OCI-M1 (cell line): ENCODE measurements around the gene TEX11.
"Not testable (repeated sequence)": the region's sequence is repeated elsewhere in the genome, so short reads cannot be mapped to it uniquely, and the experiment has no call there.

Experiments used
- DNase-seq: peaks from one replicate; lab custom pipeline; 2025; lab: John Stamatoyannopoulos, UW

The TEX11 gene

DNA sequence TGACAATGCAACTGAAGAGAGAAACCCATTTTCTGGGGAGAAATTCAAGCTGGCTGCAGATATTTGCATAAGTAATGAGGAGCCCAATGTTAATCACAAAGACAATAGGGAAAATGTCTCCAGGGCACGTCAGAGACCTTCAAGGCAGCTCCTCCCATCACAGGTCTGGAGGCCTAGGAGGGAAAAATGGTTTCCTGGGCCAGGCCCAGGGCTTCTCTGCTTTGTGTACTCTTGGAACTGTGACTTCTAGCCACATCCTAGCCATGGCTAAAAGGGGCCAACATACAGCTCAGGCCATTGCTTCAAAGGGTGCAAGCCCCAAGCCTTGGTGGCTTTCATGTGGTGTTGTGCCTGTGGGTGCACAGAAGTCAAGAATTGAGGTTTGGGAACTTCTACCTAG is 321.4 kb downstream of the TEX11 start:
- DNase-seq: not testable (repeated sequence)

DNA sequence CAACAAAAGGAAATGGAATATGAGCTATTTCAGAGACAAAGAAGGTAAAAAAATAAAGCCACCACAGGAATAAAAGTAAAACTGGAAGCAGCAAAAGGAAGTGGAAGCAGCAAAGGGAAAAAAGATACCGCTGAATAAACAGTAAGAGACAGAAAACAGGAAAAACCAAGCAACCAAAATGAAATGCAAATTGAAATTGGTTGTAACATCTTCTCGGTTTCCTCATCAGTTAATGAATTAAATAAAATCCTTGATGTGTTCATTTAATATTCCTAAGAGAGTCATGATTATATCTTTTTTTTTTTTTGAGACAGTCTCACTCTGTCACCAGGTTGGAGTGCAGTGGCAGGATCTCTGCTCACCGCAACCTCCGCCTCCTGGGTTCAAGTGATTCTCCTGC is 331.1 kb downstream of the TEX11 start:
- no peak for DNase-seq

DNA sequence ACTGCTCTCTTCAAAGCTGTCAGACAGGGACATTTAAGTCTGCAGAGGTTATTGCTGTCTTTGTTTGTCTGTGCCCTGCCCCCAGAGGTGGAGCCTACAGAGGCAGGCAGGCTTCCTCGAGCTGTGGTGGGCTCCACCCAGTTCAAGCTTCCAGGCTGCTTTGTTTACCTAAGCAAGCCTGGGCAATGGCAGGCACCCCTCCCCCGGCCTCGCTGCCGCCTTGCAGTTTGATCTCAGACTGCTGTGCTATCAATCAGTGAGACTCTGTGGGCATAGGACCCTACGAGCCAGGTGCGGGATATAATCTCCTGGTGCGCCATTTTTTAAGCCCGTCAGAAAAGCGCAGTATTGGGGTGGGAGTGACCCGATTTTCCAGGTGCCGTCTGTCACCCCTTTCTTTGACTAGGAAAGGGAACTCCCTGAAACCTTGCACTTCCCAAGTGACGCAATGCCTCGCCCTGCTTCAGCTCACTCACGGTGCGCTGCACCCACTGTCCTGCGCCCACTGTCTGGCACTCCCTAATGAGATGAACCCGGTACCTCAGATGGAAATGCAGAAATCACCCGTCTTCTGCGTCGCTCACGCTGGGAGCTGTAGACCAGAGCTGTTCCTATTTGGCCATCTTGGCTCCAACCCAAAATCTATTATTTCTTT is 338.5 kb downstream of the TEX11 start:
- not testable (repeated sequence) for DNase-seq

DNA sequence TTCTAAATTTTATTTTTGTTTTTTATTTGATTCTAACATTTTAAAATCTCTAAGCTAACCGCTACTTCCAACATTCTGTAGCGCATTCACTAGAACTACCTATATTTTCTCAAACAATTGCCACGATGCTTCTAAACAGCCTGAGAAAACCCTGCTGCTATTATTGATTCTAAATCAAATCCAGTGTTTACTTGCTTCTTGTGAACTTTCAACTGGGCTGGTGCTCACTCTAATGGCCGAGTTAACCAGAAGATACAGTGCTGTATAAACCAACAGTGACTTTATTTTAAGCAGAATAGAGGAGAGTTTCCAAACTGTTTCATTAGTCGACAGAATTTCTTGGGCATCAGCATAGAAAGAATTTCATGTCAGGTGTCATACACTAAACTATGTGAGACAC is 353.6 kb downstream of the TEX11 start:
- DNase-seq: no peak

DNA sequence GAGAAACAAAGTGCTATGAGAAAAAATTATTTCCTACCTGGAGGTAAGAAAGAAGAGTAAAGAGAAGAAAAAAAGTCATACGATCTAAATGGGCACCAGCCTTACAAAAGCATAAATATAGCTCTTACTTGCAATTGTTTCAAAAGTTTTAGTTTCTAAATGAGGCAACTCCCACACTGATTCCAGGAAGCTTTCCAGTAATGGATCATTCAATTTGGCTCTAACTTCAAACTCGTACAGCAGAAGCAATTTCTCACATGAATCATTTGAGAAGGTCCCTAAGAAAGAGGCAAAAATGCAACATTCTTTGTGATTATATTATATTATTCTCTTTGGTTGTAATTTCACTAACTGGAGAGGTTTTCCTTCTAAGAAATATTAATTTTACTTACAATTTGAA is 354.0 kb downstream of the TEX11 start:
- DNase-seq: no peak

DNA sequence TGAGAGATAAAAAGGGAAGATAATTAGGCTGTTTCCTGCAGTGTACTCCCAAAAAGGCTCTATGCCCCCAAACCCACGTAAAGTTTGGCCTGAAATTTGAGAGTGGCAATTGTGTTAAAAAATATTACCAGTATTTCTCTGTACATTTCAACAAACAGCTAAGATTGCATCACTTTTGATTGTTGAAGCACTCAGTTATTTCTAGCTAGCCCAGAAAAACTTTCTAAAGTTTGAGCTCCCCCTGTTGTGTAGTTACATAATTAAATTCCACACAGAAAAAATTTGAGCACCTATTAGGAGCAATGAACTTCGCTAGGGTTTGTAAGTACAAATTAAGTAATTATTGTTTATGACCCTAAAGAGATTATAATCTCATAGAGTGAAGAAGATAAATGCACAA is 354.4 kb downstream of the TEX11 start:
- peak; percentile 75 for DNase-seq

DNA sequence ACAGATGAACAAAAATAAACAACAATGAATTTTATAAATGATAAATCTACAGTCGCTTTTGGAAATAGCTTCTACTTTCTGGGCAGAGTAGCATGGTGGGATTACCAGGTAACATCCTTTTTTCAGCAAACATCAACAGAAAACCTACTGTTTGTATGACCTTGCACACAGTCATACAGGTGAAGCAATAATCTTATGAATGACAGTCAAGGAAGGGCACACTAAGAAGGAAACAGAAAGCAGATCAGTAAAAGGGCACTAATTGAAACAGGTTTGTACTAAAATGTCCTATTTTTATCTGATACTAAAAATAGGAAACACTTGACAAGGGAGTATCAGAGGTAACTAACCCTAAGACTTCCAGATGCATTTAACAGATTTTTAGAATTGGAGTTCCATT is 355.0 kb downstream of the TEX11 start:
- DNase-seq: peak; percentile 22

DNA sequence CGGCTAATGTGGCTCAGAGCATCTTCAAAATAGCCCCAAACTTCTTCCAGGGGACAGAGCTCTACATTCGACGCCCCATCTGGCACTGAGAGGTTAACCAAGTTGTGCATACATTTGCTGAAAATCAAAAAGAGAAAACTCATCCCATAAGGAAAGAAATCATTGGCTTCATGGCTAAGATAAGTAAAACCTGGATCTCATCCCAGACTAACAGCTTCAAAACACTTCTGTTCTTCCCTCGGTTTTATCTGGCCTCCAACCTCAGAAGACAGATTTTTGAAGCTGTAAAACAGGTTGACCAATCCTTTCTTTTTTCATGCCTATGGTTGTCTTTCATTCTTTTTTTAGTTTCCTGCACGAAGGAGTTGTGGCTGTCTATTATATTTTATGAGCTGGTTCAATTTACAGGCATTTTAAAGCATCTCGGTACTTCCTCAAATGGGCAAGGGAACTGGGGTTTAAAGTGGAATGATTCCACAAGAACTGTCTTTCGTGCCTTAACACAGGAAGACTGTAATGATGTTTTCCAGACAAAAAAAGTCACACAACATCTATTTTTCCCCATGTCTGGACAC is 356.3 kb downstream of the TEX11 start:
- peak; percentile 18 for DNase-seq

DNA sequence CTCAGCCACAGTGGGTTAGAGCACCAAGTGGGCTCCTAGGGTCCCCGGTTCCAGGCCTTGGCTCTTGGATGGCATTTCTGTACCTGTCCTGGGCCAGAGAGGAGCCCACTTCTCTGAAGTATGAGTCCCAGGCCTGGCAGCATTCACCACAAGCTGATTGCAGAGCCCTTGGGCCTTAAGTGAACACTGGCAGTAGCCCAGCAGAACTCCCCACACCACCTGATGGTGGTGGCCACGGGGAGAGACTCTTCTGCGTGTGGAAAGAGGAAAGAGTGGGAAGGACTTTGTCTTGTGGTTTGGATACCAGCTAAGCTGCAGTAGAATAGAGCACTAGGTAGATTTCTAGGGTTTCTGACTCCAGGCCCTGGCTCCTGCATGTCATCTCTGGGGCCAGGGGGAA is 359.1 kb downstream of the TEX11 start:
- DNase-seq: no peak

DNA sequence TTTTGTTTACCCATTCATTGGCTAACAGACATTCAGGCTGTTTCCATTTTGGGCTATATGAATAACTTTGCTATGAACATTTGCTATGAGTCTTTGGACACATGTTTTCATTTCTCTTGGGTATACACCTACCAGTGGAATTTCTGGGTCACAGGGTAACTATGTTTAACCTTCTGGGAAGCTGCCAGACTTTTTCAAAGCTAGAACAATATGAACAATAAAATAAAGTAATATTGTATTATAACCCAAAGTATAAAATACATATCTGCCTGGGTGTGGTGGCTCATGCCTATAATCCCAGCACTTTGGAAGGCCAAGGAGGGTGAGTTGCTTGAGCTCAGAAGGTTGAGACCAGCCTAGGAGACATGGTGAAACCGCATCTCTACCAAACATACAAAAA is 373.3 kb downstream of the TEX11 start:
- DNase-seq: no peak

DNA sequence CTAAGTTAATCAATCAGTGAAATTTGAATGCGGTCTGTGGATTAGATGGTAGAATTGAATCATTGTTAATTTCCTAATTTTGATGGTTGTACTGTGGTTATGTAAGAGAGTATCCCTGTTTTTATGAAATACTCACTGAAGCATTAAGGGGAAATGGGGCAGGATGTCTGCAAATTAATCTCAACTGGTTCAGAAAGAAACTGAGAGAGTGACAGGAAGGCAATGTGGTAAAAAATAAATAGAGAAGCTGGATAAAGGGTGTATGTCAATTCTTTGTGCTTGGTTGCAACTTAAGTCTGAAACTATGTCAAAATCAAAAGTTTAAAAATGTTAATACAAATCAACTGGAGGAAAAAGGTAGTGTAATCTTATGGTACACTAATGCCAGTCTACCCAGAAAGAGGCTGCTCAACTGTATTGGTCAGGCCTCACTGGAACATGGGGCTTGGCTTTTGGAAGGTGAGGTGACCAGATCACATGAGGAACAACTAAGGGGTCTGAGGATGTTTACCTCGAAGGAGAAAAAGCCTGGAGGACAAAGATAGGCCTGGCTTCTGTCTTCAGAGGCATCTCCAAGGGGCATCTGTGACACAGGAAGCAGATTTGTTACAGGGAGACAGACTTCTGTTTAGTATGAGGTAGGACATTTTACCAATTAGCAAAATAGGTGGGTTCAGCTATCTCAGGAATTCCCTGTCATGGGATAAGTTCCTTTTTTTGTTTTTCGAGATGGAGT is 380.7 kb downstream of the TEX11 start:
- no peak for DNase-seq

DNA sequence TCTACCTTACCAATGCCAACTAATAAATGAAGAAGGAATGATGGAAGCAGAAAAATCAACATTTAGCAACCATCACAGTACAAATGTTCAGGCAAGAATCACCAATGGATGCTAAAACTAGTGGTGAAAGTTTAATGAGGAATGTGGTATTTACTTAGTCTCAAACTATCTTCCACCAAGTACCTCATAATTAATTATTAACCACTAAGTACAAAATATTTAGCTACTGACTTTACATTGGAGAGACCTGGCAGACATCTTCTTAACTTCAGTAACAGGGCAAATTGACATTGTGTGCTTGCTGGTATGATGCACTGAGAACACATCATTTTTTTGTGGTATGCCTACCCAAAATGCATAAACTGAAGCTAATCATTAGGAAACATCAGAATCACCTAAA is 381.5 kb downstream of the TEX11 start:
- no peak for DNase-seq

DNA sequence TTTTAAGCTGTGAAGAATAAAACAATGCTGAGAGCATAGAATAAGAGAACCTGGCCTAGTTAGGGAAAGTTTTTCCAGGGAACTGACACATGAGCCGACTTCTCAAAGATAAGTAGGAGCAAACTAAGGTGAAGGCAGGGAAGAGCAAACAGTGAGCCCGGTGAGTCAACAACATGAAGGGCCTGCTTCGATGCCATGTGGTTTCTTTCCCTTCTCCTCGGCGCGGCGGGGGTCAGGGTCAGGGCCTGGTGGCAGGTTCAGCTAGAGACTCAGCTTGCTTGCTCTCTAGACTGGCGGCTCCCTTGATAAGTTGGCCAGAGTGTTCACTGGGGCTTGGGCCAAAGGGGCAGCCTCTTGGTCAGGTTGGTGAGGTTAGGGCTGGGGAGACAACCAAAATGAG is 382.8 kb downstream of the TEX11 start:
- DNase-seq: no peak

DNA sequence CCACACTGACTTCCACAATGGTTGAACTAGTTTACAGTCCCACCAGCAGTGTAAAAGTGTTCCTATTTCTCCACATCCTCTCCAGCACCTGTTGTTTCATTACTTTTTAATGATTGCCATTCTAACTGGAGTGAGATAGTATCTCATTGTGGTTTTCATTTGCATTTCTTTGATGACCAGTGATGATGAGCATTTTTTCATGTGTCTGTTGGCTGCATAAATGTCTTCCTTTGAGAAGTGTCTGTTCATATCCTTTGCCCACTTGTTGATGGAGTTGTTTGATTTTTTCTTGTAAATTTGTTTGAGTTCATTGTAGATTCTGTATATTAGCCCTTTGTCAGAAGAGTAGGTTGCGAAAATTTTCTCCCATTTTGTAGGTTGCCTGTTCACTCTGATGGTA is 392.8 kb downstream of the TEX11 start:
- DNase-seq: not testable (repeated sequence)

DNA sequence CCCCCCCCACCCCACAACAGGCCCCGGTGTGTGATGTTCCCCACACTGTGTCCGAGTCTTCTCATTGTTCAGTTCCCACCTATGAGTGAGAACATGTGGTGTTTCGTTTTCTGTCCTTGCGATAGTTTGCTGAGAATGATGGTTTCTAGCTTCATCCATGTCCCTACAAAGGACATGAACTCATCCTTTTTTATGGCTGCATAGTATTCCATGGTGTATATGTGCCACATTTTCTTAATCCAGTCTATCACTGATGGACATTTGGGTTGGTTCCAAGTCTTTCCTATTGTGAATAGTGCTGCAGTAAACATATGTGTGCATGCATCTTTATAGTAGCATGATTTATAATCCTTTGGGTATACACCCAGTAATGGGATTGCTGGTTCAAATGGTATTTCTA is 393.2 kb downstream of the TEX11 start:
- not testable (repeated sequence) for DNase-seq

DNA sequence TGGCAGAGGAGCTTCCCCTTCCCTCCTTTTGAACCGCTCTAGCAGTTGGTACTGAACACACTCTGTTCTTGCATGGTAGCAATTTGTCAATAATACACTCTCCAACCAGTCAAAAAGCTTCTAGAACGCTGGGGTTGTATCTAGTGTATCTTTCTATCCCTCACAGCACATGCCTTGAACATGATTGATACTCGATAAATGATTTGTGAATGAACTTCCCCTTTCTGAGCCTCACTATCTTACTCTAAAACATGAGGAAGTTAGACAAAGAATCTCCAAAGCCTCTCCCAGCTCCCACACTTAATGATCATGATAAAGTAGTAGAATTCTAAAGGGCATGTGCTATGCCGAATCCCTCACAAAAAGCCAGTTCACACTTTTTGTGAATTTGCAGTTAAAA is 399.4 kb downstream of the TEX11 start:
- DNase-seq: peak; percentile 49

DNA sequence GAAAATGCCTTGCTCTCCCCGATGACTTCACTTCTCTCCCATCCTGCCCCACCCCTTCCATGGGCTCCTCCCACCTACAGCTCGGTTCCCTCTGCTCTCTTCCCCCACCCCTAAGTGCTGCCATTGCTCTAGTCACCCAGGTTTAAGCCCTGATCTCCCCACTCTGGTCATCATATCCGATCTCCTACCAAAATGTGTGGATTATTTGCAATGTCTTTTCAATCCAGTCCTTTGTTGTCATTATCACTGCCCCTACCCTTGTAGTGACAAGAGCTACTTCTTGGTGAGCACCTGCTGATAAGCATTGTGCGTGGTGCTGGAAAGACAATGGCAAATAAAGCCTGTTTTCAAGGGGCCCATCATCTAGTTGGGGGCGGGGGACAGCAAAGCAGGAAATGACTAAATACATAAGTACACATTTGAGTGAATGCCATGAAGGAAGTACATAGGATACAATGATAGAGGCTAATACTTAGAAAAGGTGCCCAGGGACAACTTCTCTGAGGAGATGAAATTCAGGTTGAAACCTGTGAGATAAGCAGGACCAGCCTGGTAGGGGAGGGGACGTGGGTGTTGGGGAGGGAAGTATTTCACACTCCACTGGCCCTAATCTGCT is 400.1 kb downstream of the TEX11 start:
- DNase-seq: peak; percentile 21

DNA sequence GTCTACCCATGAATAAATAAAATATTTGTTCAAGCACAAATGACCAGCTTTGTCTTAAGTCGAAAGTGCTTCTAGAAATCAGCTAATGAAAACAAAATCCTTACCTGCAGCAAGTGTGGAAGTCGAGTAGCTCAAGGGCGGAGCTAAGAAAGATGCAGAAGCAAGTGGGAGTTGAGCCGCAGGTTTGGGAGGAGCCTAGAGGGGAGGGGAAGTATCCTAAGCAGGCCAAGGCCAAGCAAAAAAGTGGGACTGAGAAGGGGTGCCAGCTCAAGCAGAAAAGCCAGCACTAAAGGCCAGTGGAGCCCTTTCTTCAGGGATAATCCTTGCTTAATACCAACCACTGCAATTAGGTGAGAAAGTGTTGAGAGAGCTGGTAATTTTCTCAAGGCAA is 403.1 kb downstream of the TEX11 start:
- no peak for DNase-seq

DNA sequence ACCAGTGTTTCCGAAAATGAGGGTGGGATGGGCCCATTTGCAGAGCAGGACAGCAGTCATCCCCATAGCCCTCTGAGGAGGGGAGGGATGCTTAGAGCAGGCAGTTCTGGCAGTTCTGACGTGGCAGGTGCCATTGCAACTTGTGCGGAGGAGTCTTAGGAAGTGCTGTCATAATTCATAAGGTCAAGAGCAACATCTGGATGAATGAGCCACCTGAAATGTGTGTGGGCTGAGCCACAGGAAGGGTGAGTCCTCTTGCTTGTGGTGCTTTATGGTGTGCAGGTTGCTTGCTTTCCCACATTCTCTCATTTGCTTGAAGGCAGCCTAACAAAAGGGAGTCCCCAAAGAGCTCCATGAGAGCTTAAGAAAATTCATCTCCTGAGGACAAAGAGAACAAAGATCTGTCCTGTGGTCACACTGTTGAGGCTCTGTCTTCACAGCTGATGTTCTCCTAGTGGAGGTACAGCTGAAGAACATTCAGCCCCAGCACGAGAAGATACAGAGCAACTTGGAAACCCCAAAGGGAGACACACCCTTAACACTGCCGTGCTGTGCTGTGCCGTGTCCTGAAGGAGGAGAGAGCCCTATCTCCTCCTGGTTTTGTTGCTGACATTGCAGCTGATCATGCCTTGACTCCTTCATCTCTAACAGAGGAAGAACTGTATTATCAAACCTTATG is 403.6 kb downstream of the TEX11 start:
- no peak for DNase-seq

DNA sequence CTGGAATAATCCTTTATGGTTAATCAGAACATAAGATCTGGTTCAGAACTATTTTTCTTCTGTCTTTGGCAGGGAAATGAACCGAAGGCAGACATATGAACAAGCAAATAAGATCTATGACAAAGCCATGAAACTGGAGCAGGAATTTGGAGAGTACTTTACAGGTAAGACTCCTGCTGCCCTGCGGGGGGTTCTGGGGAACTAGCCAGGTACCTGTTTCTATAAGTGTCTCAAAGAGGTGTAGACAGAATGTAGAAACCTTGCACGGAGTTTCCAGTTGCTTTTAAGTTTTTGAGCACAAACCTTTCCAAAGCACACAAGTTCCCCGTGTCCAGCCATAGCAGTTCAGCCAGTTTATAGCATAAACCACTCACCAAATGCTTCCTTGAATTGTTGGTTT is 407.7 kb downstream of the TEX11 start:
- no peak for DNase-seq

DNA sequence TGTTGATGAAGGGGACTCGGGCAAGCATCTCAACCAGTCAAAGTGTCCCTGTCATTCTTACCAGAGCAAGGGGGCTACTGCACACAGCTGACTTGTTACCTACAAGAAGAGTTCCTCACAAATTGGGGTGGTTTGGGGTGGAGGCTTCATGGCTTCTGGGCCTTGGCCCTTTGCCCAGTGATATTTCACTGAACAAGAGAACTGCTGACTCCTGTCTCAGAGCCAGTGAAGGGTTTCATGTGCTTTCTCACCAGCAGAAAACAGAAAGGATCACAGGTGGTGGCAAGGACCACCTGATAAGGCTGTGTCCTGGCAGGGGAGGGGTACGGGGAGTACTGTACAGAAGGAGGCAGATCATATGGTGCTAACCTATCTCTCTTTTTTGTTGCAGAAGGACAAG is 410.4 kb downstream of the TEX11 start:
- no peak for DNase-seq

DNA sequence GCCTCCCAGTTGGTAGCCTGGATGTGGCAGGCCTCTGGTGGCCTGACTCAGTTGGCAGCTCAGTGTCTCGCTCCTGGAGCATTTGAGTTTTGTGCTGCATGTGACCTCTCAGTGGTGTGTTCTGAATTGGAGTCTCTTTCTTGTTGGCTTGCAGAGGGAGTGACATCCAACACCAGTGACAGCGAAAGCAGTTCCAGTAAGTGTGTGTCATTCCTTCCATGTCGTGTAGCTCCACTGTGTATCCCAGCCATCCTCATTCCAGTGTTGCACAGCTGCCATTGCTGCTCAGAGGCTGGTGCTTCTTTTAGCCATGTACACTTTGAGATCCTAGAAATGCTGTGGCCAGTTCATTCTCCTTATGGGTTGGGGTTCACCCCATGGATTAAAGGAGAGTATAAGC is 411.5 kb downstream of the TEX11 start:
- no peak for DNase-seq

DNA sequence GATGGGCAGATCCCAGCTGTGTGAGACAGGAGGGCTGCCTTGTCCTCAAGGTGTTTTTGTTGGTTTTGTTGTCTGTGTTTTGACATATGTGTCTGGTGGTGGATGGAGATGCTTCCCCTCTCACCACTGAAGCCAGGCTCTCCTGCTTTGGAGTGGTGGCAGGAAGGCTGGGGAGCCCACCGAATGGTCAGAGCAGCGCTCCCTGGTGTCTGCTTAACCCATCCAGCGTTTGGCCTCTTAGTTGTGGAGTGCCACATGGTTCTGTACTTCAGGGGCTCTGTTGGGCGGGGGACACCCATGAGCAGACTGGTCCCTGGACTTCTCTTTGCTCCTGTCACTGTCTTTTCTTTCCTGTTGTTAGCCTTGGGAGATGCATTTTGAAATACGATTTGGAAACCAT is 412.0 kb downstream of the TEX11 start:
- DNase-seq: no peak
